Neural crest cell (in vitro differentiated cells): ENCODE measurements around the gene DAZAP1. TPM values are rescaled to one million over a fixed set of nuclear protein-coding genes. Genes with fewer than 3 reads are reported as not detected.
A peak's percentile ranks its signal among the peaks of the same experiment; 100 is the strongest.

ENCODE experiments used
- DNase-seq: peaks from one replicate; pipeline ENCODE4 v3.0.0; 2021; ENCODE audit warnings: low read depth, mixed read lengths, low spot score
- H3K27ac Mint-ChIP-seq: one replicate; pipeline ENCODE4 v1.8.0; 2021; ENCODE audit warnings: mild to moderate bottlenecking, mixed read lengths; ENCODE audit not compliant: unreplicated experiment
- H3K27me3 Mint-ChIP-seq: 2 replicates; pipeline ENCODE4 v1.8.0; 2021; ENCODE audit warnings: low read depth, mild to moderate bottlenecking, mixed read lengths
- H3K36me3 Mint-ChIP-seq: 2 replicates; pipeline ENCODE4 v1.8.0; 2021; ENCODE audit warnings: low read depth, mild to moderate bottlenecking, mixed read lengths
- H3K4me1 Mint-ChIP-seq: 2 replicates; pipeline ENCODE4 v1.8.0; 2021; ENCODE audit warnings: mixed read lengths
- H3K4me3 Mint-ChIP-seq: one replicate; pipeline ENCODE4 v1.8.0; 2021; ENCODE audit warnings: mild to moderate bottlenecking, mixed read lengths
- H3K9me3 Mint-ChIP-seq: 2 replicates; pipeline ENCODE4 v1.8.0; 2021; ENCODE audit warnings: mixed read lengths
- CTCF ChIP-seq: fragments of 200-600 bp; sonication (generic); conservative IDR thresholded peaks from 2 replicates; pipeline ENCODE4 v1.5.0; 2021; ENCODE audit warnings: antibody characterized with exemption, mild to moderate bottlenecking
- total RNA-seq: library from RNA; stranded (reverse); gene quantifications from 2 replicates; pipeline ENCODE4 v1.2.1, GENCODE V29; 2021

The DAZAP1 gene
- total RNA-seq, 1 donor from 2014 or later: 146 TPM

- Mint-ChIP-seq H3K27ac (peak overlapping the region; percentile 35), H3K36me3 (peaks cover 3% of the 10 kb centered on the region), H3K27me3 (no peaks in the 10 kb centered on the region), H3K4me3 (no peak overlapping the region), H3K4me1 (peaks cover 4% of the 10 kb centered on the region), H3K9me3 (no peaks in the 10 kb centered on the region)
- TF ChIP-seq CTCF: no peak
- no peak for DNase-seq
Measured at GRCh38 chr19:1431759-1432506, 24.5 kb downstream of the DAZAP1 start.

- Mint-ChIP-seq H3K27me3 (no peaks in the 10 kb centered on the region), H3K27ac (no peak overlapping the region)
- no peak for TF ChIP-seq CTCF
Measured at GRCh38 chr19:1432507-1432887, 25.1 kb downstream of the DAZAP1 start.

GRCh38 chr19:1433119-1434039, 26.0 kb downstream of the DAZAP1 start:
- no peak for DNase-seq
- Mint-ChIP-seq H3K4me3 (no peak overlapping the region), H3K9me3 (no peaks in the 10 kb centered on the region), H3K27ac (no peak overlapping the region), H3K4me1 (peaks cover 9% of the 10 kb centered on the region), H3K36me3 (peaks cover 8% of the 10 kb centered on the region), H3K27me3 (peaks cover 5% of the 10 kb centered on the region)
- TF ChIP-seq CTCF: no peak

More at GRCh38 chr19:1432507-1432887, 25.1 kb downstream of the DAZAP1 start:
- no peak overlapping the region for H3K4me3 Mint-ChIP-seq
- peaks cover 4% of the 10 kb centered on the region for H3K4me1 Mint-ChIP-seq
- peaks cover 3% of the 10 kb centered on the region for H3K36me3 Mint-ChIP-seq
- DNase-seq: no peak
- no peaks in the 10 kb centered on the region for H3K9me3 Mint-ChIP-seq

- no peak overlapping the region for H3K4me3 Mint-ChIP-seq
Measured at GRCh38 chr19:1434040-1434366, 26.6 kb downstream of the DAZAP1 start.

GRCh38 chr19:1434577-1435060, 27.2 kb downstream of the DAZAP1 start:
- Mint-ChIP-seq H3K9me3 (no peaks in the 10 kb centered on the region), H3K27ac (no peak overlapping the region), H3K4me1 (peaks cover 12% of the 10 kb centered on the region), H3K4me3 (no peak overlapping the region), H3K27me3 (peaks cover 5% of the 10 kb centered on the region), H3K36me3 (peaks cover 11% of the 10 kb centered on the region)
- TF ChIP-seq CTCF: no peak
- DNase-seq: no peak

More at GRCh38 chr19:1434040-1434366, 26.6 kb downstream of the DAZAP1 start:
- H3K9me3 Mint-ChIP-seq: no peaks in the 10 kb centered on the region
- peaks cover 5% of the 10 kb centered on the region for H3K27me3 Mint-ChIP-seq
- H3K4me1 Mint-ChIP-seq: peaks cover 9% of the 10 kb centered on the region
- peaks cover 8% of the 10 kb centered on the region for H3K36me3 Mint-ChIP-seq
- no peak overlapping the region for H3K27ac Mint-ChIP-seq
- no peak for DNase-seq
- TF ChIP-seq CTCF: no peak
